ENCODE results near the gene RNU5D-1.
"Not testable (repeated sequence)": the region's sequence is repeated elsewhere in the genome, so short reads cannot be mapped to it uniquely, and the experiment has no call there.

RNU5D-1 gene

DNA sequence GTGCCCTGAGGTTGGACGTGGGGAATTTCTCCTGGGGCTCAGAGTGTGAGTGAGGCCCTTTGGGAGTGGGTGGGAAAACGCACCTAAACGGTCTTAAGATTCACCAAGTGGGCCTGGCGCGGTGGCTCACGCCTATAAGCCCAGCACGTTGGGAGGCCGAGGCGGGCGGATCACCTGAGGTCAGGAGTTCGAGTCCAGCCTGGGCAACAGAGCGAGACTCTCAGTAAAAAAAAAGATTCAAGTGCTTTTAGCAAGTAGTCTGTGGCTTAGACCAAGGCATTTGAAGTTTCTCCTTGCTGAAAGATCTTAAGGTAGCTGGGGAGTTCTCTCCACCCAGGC, 45.7 kb upstream of the RNU5D-1 start:
- Histone ChIP-seq H3K4ac (ENCODE audit: low read depth, low read length) (no peak overlapping the region), H4K8ac (ENCODE audit: low read depth, low read length) (no peak overlapping the region), H4K5ac (ENCODE audit: low read length) (no peak overlapping the region), H3K36me3 (ENCODE audit: control insufficient read depth, insufficient read depth, low read length) (peaks cover 14% of the 10 kb centered on the region), H3K27ac (ENCODE audit: low read depth, low read length) (no peak overlapping the region), H2AK5ac (ENCODE audit: low read length) (peak overlapping the region; percentile 20), H3K4me1 (ENCODE audit: control insufficient read depth, low read depth, low read length) (peaks cover 2% of the 10 kb centered on the region), H3K23ac (ENCODE audit: low read length) (peak overlapping the region; percentile 59), H3K9ac (ENCODE audit: low read length) (peak overlapping the region; percentile 100), H3K18ac (ENCODE audit: low read length) (no peak overlapping the region), H2BK15ac (replicated peaks; ENCODE audit: low read depth) (no peak overlapping the region), H3K56ac (ENCODE audit: low read length) (peak overlapping the region; percentile 99), H2BK5ac (ENCODE audit: low read length) (no peak overlapping the region), H3K4me3 (ENCODE audit: low read length) (peak overlapping the region; percentile 100), H3K79me2 (ENCODE audit: control insufficient read depth, insufficient read depth, low read length) (peaks cover 30% of the 10 kb centered on the region), H2BK120ac (ENCODE audit: low read depth, low read length) (no peak overlapping the region), H3K79me1 (ENCODE audit: low read length) (peaks cover 11% of the 10 kb centered on the region), H3K27me3 (ENCODE audit: insufficient read depth, low read length, poor library complexity) (no peaks in the 10 kb centered on the region), H3K4me2 (ENCODE audit: low read length) (peak overlapping the region; percentile 53)
- WGBS (ENCODE audit: extremely low coverage, insufficient coverage, low lambda C conversion rate) = no CpG with 5 or more reads among the region's 12 CpGs
- DNase-seq = no peak

GRCh38 chr1:44775930-44776729, 45.2 kb upstream of the RNU5D-1 start:
- peak overlapping the region; percentile 29 for H3K18ac ChIP-seq (ENCODE audit: low read length)
- no peak overlapping the region for H2BK15ac ChIP-seq (replicated peaks; ENCODE audit: low read depth)
- H3K9ac ChIP-seq (ENCODE audit: low read length) = peak overlapping the region; percentile 100
- H3K4me2 ChIP-seq (ENCODE audit: low read length) = peak overlapping the region; percentile 53
- H2BK5ac ChIP-seq (ENCODE audit: low read length) = peak overlapping the region; percentile 47
- no peak overlapping the region for H4K8ac ChIP-seq (ENCODE audit: low read depth, low read length)
- peak overlapping the region; percentile 94 for H3K23ac ChIP-seq (ENCODE audit: low read length)
- H3K27me3 ChIP-seq (ENCODE audit: insufficient read depth, low read length, poor library complexity) = no peaks in the 10 kb centered on the region
- H3K79me2 ChIP-seq (ENCODE audit: control insufficient read depth, insufficient read depth, low read length) = peaks cover 30% of the 10 kb centered on the region
- H3K79me1 ChIP-seq (ENCODE audit: low read length) = peaks cover 11% of the 10 kb centered on the region
- H3K36me3 ChIP-seq (ENCODE audit: control insufficient read depth, insufficient read depth, low read length) = peaks cover 14% of the 10 kb centered on the region
- H3K4ac ChIP-seq (ENCODE audit: low read depth, low read length) = peak overlapping the region; percentile 76
- no peak overlapping the region for H4K5ac ChIP-seq (ENCODE audit: low read length)
- no peak overlapping the region for H2BK120ac ChIP-seq (ENCODE audit: low read depth, low read length)
- H3K4me3 ChIP-seq (ENCODE audit: low read length) = peak overlapping the region; percentile 100
- WGBS (ENCODE audit: extremely low coverage, insufficient coverage, low lambda C conversion rate) = no CpG with 5 or more reads among the region's 36 CpGs
- DNase-seq = peak; percentile 37
- peaks cover 2% of the 10 kb centered on the region for H3K4me1 ChIP-seq (ENCODE audit: control insufficient read depth, low read depth, low read length)
- H2AK5ac ChIP-seq (ENCODE audit: low read length) = peak overlapping the region; percentile 37
- H3K56ac ChIP-seq (ENCODE audit: low read length) = peak overlapping the region; percentile 99
- H3K27ac ChIP-seq (ENCODE audit: low read depth, low read length) = peak overlapping the region; percentile 60

GRCh38 chr1:44775078-44775929, 44.3 kb upstream of the RNU5D-1 start, which contains the start of gene RPS8:
Gene RPS8 (plus strand): TSS chr1:44775540. CDS start chr1:44775597, 57 bp downstream.
- peak within 1 kb of the TSS; percentile 31 for H4K8ac ChIP-seq (ENCODE audit: low read depth, low read length)
- H4K5ac ChIP-seq (ENCODE audit: low read length) = peak within 1 kb of the TSS; percentile 94
- H3K36me3 ChIP-seq (ENCODE audit: control insufficient read depth, insufficient read depth, low read length) = peaks cover 14% of the 10 kb centered on the region
- peak; percentile 98 for DNase-seq
- peak within 1 kb of the TSS; percentile 94 for H3K23ac ChIP-seq (ENCODE audit: low read length)
- peaks cover 30% of the 10 kb centered on the region for H3K79me2 ChIP-seq (ENCODE audit: control insufficient read depth, insufficient read depth, low read length)
- no CpG with 5 or more reads among the region's 65 CpGs for WGBS (ENCODE audit: extremely low coverage, insufficient coverage, low lambda C conversion rate)
- H3K18ac ChIP-seq (ENCODE audit: low read length) = peak within 1 kb of the TSS; percentile 35
- H2BK15ac ChIP-seq (replicated peaks; ENCODE audit: low read depth) = no peak within 1 kb of the TSS
- peaks cover 2% of the 10 kb centered on the region for H3K4me1 ChIP-seq (ENCODE audit: control insufficient read depth, low read depth, low read length)
- no peak within 1 kb of the TSS for H2BK120ac ChIP-seq (ENCODE audit: low read depth, low read length)
- H3K4me2 ChIP-seq (ENCODE audit: low read length) = peak within 1 kb of the TSS; percentile 95
- H2AK5ac ChIP-seq (ENCODE audit: low read length) = peak within 1 kb of the TSS; percentile 87
- peaks cover 11% of the 10 kb centered on the region for H3K79me1 ChIP-seq (ENCODE audit: low read length)
- peak within 1 kb of the TSS; percentile 87 for H2BK5ac ChIP-seq (ENCODE audit: low read length)
- peak within 1 kb of the TSS; percentile 100 for H3K4me3 ChIP-seq (ENCODE audit: low read length)
- peak within 1 kb of the TSS; percentile 99 for H3K56ac ChIP-seq (ENCODE audit: low read length)
- no peaks in the 10 kb centered on the region for H3K27me3 ChIP-seq (ENCODE audit: insufficient read depth, low read length, poor library complexity)
- H3K4ac ChIP-seq (ENCODE audit: low read depth, low read length) = peak within 1 kb of the TSS; percentile 76
- H3K9ac ChIP-seq (ENCODE audit: low read length) = peak within 1 kb of the TSS; percentile 100
- H3K27ac ChIP-seq (ENCODE audit: low read depth, low read length) = peak within 1 kb of the TSS; percentile 63

GRCh38 chr1:44766421-44766820, 35.5 kb upstream of the RNU5D-1 start:
- H3K9ac ChIP-seq (ENCODE audit: low read length); H2BK15ac ChIP-seq (replicated peaks; ENCODE audit: low read depth); H4K5ac ChIP-seq (ENCODE audit: low read length); H3K4me2 ChIP-seq (ENCODE audit: low read length); H3K79me2 ChIP-seq (ENCODE audit: control insufficient read depth, insufficient read depth, low read length); H4K8ac ChIP-seq (ENCODE audit: low read depth, low read length); H2BK5ac ChIP-seq (ENCODE audit: low read length); H3K4me1 ChIP-seq (ENCODE audit: control insufficient read depth, low read depth, low read length); H3K79me1 ChIP-seq (ENCODE audit: low read length); H3K23ac ChIP-seq (ENCODE audit: low read length); H2BK120ac ChIP-seq (ENCODE audit: low read depth, low read length); H3K27ac ChIP-seq (ENCODE audit: low read depth, low read length); H3K4me3 ChIP-seq (ENCODE audit: low read length); H3K4ac ChIP-seq (ENCODE audit: low read depth, low read length); H3K18ac ChIP-seq (ENCODE audit: low read length); DNase-seq; H3K27me3 ChIP-seq (ENCODE audit: insufficient read depth, low read length, poor library complexity); H2AK5ac ChIP-seq (ENCODE audit: low read length); H3K56ac ChIP-seq (ENCODE audit: low read length): not testable (repeated sequence)
- peaks cover 20% of the 10 kb centered on the region for H3K36me3 ChIP-seq (ENCODE audit: control insufficient read depth, insufficient read depth, low read length)
- WGBS (ENCODE audit: extremely low coverage, insufficient coverage, low lambda C conversion rate) = no CpG with 5 or more reads among the region's 6 CpGs

DNA sequence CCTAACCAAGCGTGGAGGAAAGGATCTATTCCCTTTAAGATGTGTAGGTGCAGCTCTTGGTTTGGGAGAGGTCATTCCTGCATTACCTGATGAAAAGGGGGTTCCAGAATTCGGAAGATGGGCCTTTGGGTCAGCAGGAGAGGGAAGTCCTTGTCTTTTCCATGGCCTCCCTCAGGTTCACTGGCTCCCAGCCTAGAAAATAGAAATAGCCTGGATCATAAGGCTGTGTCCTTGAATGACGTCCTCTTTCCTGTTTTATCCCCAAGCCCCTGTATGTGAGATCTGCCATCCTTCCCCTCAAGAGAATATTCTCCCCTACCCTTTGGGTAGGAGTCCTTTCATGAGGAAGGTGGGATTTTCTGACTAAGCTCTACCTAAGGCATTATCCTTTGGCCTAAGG, 29.9 kb upstream of the RNU5D-1 start:
- H3K27me3 ChIP-seq (ENCODE audit: insufficient read depth, low read length, poor library complexity) = no peaks in the 10 kb centered on the region
- WGBS (ENCODE audit: extremely low coverage, insufficient coverage, low lambda C conversion rate) = no CpG with 5 or more reads among the region's 3 CpGs
- H3K36me3 ChIP-seq (ENCODE audit: control insufficient read depth, insufficient read depth, low read length) = peaks cover 46% of the 10 kb centered on the region
- no peak overlapping the region for H3K18ac ChIP-seq (ENCODE audit: low read length)
- no peak overlapping the region for H3K4me3 ChIP-seq (ENCODE audit: low read length)
- no peak overlapping the region for H3K9ac ChIP-seq (ENCODE audit: low read length)
- H2BK120ac ChIP-seq (ENCODE audit: low read depth, low read length) = no peak overlapping the region
- no peak overlapping the region for H4K5ac ChIP-seq (ENCODE audit: low read length)
- H3K23ac ChIP-seq (ENCODE audit: low read length) = no peak overlapping the region
- H3K79me1 ChIP-seq (ENCODE audit: low read length) = no peaks in the 10 kb centered on the region
- no peak overlapping the region for H2BK15ac ChIP-seq (replicated peaks; ENCODE audit: low read depth)
- H3K56ac ChIP-seq (ENCODE audit: low read length) = no peak overlapping the region
- no peak overlapping the region for H3K4me2 ChIP-seq (ENCODE audit: low read length)
- H3K79me2 ChIP-seq (ENCODE audit: control insufficient read depth, insufficient read depth, low read length) = no peaks in the 10 kb centered on the region
- no peaks in the 10 kb centered on the region for H3K4me1 ChIP-seq (ENCODE audit: control insufficient read depth, low read depth, low read length)
- no peak overlapping the region for H2BK5ac ChIP-seq (ENCODE audit: low read length)
- no peak overlapping the region for H4K8ac ChIP-seq (ENCODE audit: low read depth, low read length)
- H2AK5ac ChIP-seq (ENCODE audit: low read length) = no peak overlapping the region
- H3K27ac ChIP-seq (ENCODE audit: low read depth, low read length) = no peak overlapping the region
- DNase-seq = no peak
- no peak overlapping the region for H3K4ac ChIP-seq (ENCODE audit: low read depth, low read length)

All from mesendoderm (in vitro differentiated cells).